ENCODE measurements around the gene C20orf144. TPM values are rescaled to one million over a fixed set of nuclear protein-coding genes. Genes with fewer than 3 reads are reported as not detected.
"Not testable (repeated sequence)": the region's sequence is repeated elsewhere in the genome, so short reads cannot be mapped to it uniquely, and the experiment has no call there.

The C20orf144 gene
- total and polyA plus RNA-seq, 9 of the 15 experiments (the other 6 are each of a cell fraction or from before 2014, with no cell fraction given): 0.04 to 0.23 (median 0.11) TPM; not detected in 2

GRCh38 chr20:33646959-33647602 is 15.0 kb upstream of the C20orf144 start:
- peaks cover 13% of the 10 kb centered on the region; the same call in 1 of the 2 replicates for H4K20me1 ChIP-seq (replicated peaks; ENCODE audit: control insufficient read depth, insufficient read depth, low read length)
- WGBS (ENCODE audit: insufficient coverage, low coverage, missing lambda C conversion rate): 74% methylated on average over 14 of the region's 14 CpGs
- H3K9ac ChIP-seq (ENCODE audit: insufficient read depth in 1 of 2, low read depth in 2 of 2, low read length in 2 of 2); H3K9me3 ChIP-seq (replicated peaks; ENCODE audit: control insufficient read depth, insufficient read depth, low read depth, low read length); H3K9me1 ChIP-seq (ENCODE audit: control insufficient read depth, insufficient read depth, low read length); H3K27ac ChIP-seq (ENCODE audit: extremely low read depth, low read depth, low read length); H3K4me3 ChIP-seq; H3K27me3 ChIP-seq (ENCODE audit: control insufficient read depth in 2 of 2, insufficient read depth in 2 of 2, low read length in 2 of 2); BruUV-seq (replicated peaks); H3K4me2 ChIP-seq (ENCODE audit: insufficient read depth, low read length); H2AFZ ChIP-seq (ENCODE audit: low read depth, low read length); intact Hi-C loops (cut with micrococcal nuclease); H3K79me2 ChIP-seq (ENCODE audit: control insufficient read depth, insufficient read depth, low read length); CTCF ChIA-PET (ENCODE audit: low intra/inter-chr PET ratio); ATAC-seq; in situ Hi-C loops (cut with MboI); TF ChIP-seq REST (CRISPR knock-in tag; IDR thresholded peaks at IDR 0.05; ENCODE audit: low read depth): not testable (repeated sequence)
- peaks cover 8 to 27% of the 10 kb centered on the region in 2 experiments; a peak in 3 of 5 replicates for H3K4me1 ChIP-seq (replicated peaks in 1 of 2; ENCODE audit: control insufficient read depth in 2 of 2, insufficient read depth in 2 of 2, low read length in 2 of 2)
- peaks cover 20% of the 10 kb centered on the region; the same call in 2 of the 3 replicates for H3K36me3 ChIP-seq (ENCODE audit: control insufficient read depth, insufficient read depth, low read length)
- DNase-seq (ENCODE audit: extremely low read depth in 1 of 4, low spot score in 3 of 4) (peak in 1 of 4 experiments; percentile 17), FAIRE-seq (peak; percentile 6)
- POLR2A ChIA-PET: interaction anchor here (0.6 to 1.0 kb wide), 3 partner anchors 9 to 79 kb away, joined by 3 to 6 read pairs (median 3); no protein-coding TSS in a partner anchor
- TF ChIP-seq MIER1 (IDR thresholded peaks at IDR 0.05; ENCODE audit: low read depth) (peak; percentile 62; the same call in 1 of the 2 replicates), EHMT2 (IDR thresholded peaks at IDR 0.05) (peak; percentile 57; the same call in 1 of the 2 replicates), REST (IDR thresholded peaks at IDR 0.05; ENCODE audit: borderline replicate concordance) (peak; percentile 89)

Data from K562 (cell line).